WTC11 (cell line): ENCODE results near the gene PALB2. TPM values are rescaled to one million over a fixed set of nuclear protein-coding genes. Genes with fewer than 3 reads are reported as not detected.

Experiments
- ATAC-seq: fragments of 200-7000 bp; cut with Tn5 transposase; 2 replicates; pipeline ENCODE4 v1.10.0; 2021; ENCODE audit warnings: mild to moderate bottlenecking, moderate library complexity
- CTCF ChIA-PET: fragments of 300-600 bp; sonication (Branson Sonifier 250); formaldehyde crosslinking; loops from one replicate; lab custom pipeline; 2021; ENCODE audit warnings: antibody characterized with exemption; lab: Charles Lee
- POLR2A ChIA-PET: fragments of 350-600 bp; sonication (Branson Sonifier 250); formaldehyde crosslinking; loops from one replicate; lab custom pipeline; 2021; ENCODE audit warnings: antibody characterized with exemption; lab: Charles Lee
- DNase-seq: peaks from one replicate; pipeline ENCODE4 v3.0.0; 2021; ENCODE audit warnings: low spot score
- H3K27ac Mint-ChIP-seq: 2 replicates; pipeline ENCODE4 v1.8.0; 2021; ENCODE audit warnings: mixed read lengths
- H3K27me3 Mint-ChIP-seq: 2 replicates; pipeline ENCODE4 v1.8.0; 2021; ENCODE audit warnings: low read depth, mild to moderate bottlenecking, moderate library complexity, mixed read lengths
- H3K36me3 Mint-ChIP-seq: 2 replicates; pipeline ENCODE4 v1.8.0; 2021; ENCODE audit warnings: mixed read lengths
- H3K4me1 Mint-ChIP-seq: 2 replicates; pipeline ENCODE4 v1.8.0; 2022; ENCODE audit warnings: mixed read lengths
- H3K4me3 Mint-ChIP-seq: 2 replicates; pipeline ENCODE4 v1.8.0; 2021; ENCODE audit warnings: mild to moderate bottlenecking, moderate library complexity, mixed read lengths
- H3K9me3 Mint-ChIP-seq: 2 replicates; pipeline ENCODE4 v1.8.0; 2021; ENCODE audit warnings: mixed read lengths
- CREB1 ChIP-seq: sonication (generic); formaldehyde crosslinking; IDR thresholded peaks from 2 replicates; pipeline ENCODE4 v1.8.0; 2023; ENCODE audit warnings: mild to moderate bottlenecking, missing genetic modification reagents
- E2F1 ChIP-seq: sonication (generic); formaldehyde crosslinking; IDR thresholded peaks from 2 replicates; pipeline ENCODE4 v1.8.0; 2022; ENCODE audit warnings: mild to moderate bottlenecking, missing genetic modification reagents
- ESRRA ChIP-seq: sonication (generic); formaldehyde crosslinking; IDR thresholded peaks from 2 replicates; pipeline ENCODE4 v1.8.1; 2022; ENCODE audit warnings: mild to moderate bottlenecking, missing genetic modification reagents, borderline replicate concordance
- FOXK1 ChIP-seq: sonication (generic); formaldehyde crosslinking; IDR thresholded peaks from 2 replicates; pipeline ENCODE4 v1.8.0; 2022; ENCODE audit warnings: mild to moderate bottlenecking, moderate library complexity, missing genetic modification reagents
- HMGXB4 ChIP-seq: sonication (generic); formaldehyde crosslinking; IDR thresholded peaks from 2 replicates; pipeline ENCODE4 v1.8.1; 2023; ENCODE audit warnings: mild to moderate bottlenecking, moderate library complexity, missing genetic modification reagents
- IRF1 ChIP-seq: sonication (generic); formaldehyde crosslinking; IDR thresholded peaks from 2 replicates; pipeline ENCODE4 v1.8.0; 2023; ENCODE audit warnings: missing genetic modification reagents
- IRF2 ChIP-seq: sonication (generic); formaldehyde crosslinking; IDR thresholded peaks from 2 replicates; pipeline ENCODE4 v1.8.0; 2022; ENCODE audit warnings: low read depth, missing genetic modification reagents, borderline replicate concordance
- JAZF1 ChIP-seq: fragments of 250-450 bp; sonication (Bioruptor Pico); IDR thresholded peaks from 2 replicates; pipeline ENCODE4 v1.9.0; 2021; ENCODE audit warnings: moderate library complexity, mild to moderate bottlenecking, inconsistent platforms
- KAT7 ChIP-seq: sonication (generic); formaldehyde crosslinking; IDR thresholded peaks from 2 replicates; pipeline ENCODE4 v1.8.1; 2023; ENCODE audit warnings: missing genetic modification reagents, mild to moderate bottlenecking, borderline replicate concordance
- NFATC4 ChIP-seq: fragments of 250-450 bp; sonication (Bioruptor Pico); IDR thresholded peaks from 2 replicates; pipeline ENCODE4 v1.9.0; 2021; ENCODE audit warnings: mild to moderate bottlenecking
- NFE2L1 ChIP-seq: sonication (generic); formaldehyde crosslinking; IDR thresholded peaks from 2 replicates; pipeline ENCODE4 v1.8.1; 2023; ENCODE audit warnings: missing genetic modification reagents
- NFYB ChIP-seq: sonication (generic); formaldehyde crosslinking; conservative IDR thresholded peaks from 2 replicates; pipeline ENCODE4 v1.8.0; 2022; ENCODE audit warnings: low read depth, missing genetic modification reagents
- TP53 ChIP-seq: sonication (generic); formaldehyde crosslinking; IDR thresholded peaks from 2 replicates; pipeline ENCODE4 v1.8.1; 2023; ENCODE audit warnings: mild to moderate bottlenecking, missing genetic modification reagents
- USF2 ChIP-seq: sonication (generic); formaldehyde crosslinking; IDR thresholded peaks from 2 replicates; pipeline ENCODE4 v1.8.1; 2023; ENCODE audit warnings: mild to moderate bottlenecking, missing genetic modification reagents, moderate library complexity
- ZNF281 ChIP-seq: sonication (generic); formaldehyde crosslinking; IDR thresholded peaks from 2 replicates; pipeline ENCODE4 v1.8.0; 2023; ENCODE audit warnings: mild to moderate bottlenecking, missing genetic modification reagents
- ZNF396 ChIP-seq: fragments of 250-450 bp; sonication (Bioruptor Pico); IDR thresholded peaks from 2 replicates; pipeline ENCODE4 v1.8.0; 2021; ENCODE audit warnings: mild to moderate bottlenecking, moderate library complexity, borderline replicate concordance
- ZNF423 ChIP-seq: fragments of 250-450 bp; sonication (Bioruptor Pico); IDR thresholded peaks from 2 replicates; pipeline ENCODE4 v2.1.2; 2022; ENCODE audit warnings: mild to moderate bottlenecking, moderate library complexity
- ZNF425 ChIP-seq: fragments of 250-450 bp; sonication (Bioruptor Pico); conservative IDR thresholded peaks from 2 replicates; pipeline ENCODE4 v1.9.0; 2021; ENCODE audit warnings: mild to moderate bottlenecking
- ZNF512 ChIP-seq: sonication (generic); formaldehyde crosslinking; IDR thresholded peaks from 2 replicates; pipeline ENCODE4 v1.8.1; 2022; ENCODE audit warnings: missing genetic modification reagents, borderline replicate concordance
- ZSCAN18 ChIP-seq: fragments of 250-450 bp; sonication (Bioruptor Pico); IDR thresholded peaks from 2 replicates; pipeline ENCODE4 v2.1.2; 2022; ENCODE audit warnings: mild to moderate bottlenecking, moderate library complexity
- total RNA-seq: library from RNA; stranded (reverse); gene quantifications from 3 replicates; pipeline ENCODE4 v1.2.3, GENCODE V29; 2021

Gene PALB2
- total RNA-seq, 1 experiment from 2014 or later: 32.1 TPM

GRCh38 chr16:23640615-23640930 is 537 bp downstream of the PALB2 start:
- Mint-ChIP-seq H3K36me3 (peaks cover 26% of the 10 kb centered on the region), H3K27me3 (no peaks in the 10 kb centered on the region; the same call in 1 of the 2 replicates), H3K4me1 (peaks cover 13% of the 10 kb centered on the region), H3K9me3 (no peaks in the 10 kb centered on the region), H3K4me3 (peak overlapping the region; percentile 98), H3K27ac (peak overlapping the region; percentile 97)
- DNase-seq (no peak), ATAC-seq (peak; percentile 9)
- ChIA-PET CTCF (interaction anchor here (1.1 to 1.9 kb wide), 3 partner anchors 44 to 205 kb away, joined by 3 to 10 read pairs (median 3); partner anchors contain the start of gene NDUFAB1), POLR2A (interaction anchor here (1.9 kb wide), 1 partner anchor 38 kb away, joined by 10 read pairs; the partner anchor contains the start of gene PLK1)
- no peak for TF ChIP-seq KAT7 (CRISPR knock-in tag)
- no peak for TF ChIP-seq ZNF281 (CRISPR knock-in tag)
- TF ChIP-seq IRF1 (CRISPR knock-in tag): no peak
- no peak for TF ChIP-seq CREB1
- no peak for TF ChIP-seq ZNF423
- TF ChIP-seq IRF2: no peak
- TF ChIP-seq NFE2L1 (CRISPR knock-in tag): no peak
- TF ChIP-seq ZNF512 (CRISPR knock-in tag): no peak
- TF ChIP-seq ZNF396 (CRISPR knock-in tag): no peak
- no peak for TF ChIP-seq ESRRA
- TF ChIP-seq NFYB (CRISPR knock-in tag): no peak
- TF ChIP-seq ZNF425 (CRISPR knock-in tag): no peak
- TF ChIP-seq NFATC4 (CRISPR knock-in tag): no peak
- TF ChIP-seq ZSCAN18: no peak
- no peak for TF ChIP-seq USF2 (CRISPR knock-in tag)
- TF ChIP-seq JAZF1 (CRISPR knock-in tag): no peak
- TF ChIP-seq FOXK1 (CRISPR knock-in tag): no peak
- TF ChIP-seq HMGXB4: no peak
- no peak for TF ChIP-seq TP53
- no peak for TF ChIP-seq E2F1 (CRISPR knock-in tag)
